HEK293 (cell line): Measurements from ENCODE around the gene HIRA.

Experiments used
- CTCF ChIP-seq: fragments of 450-650 bp; formaldehyde crosslinking; IDR thresholded peaks from 2 replicates; pipeline ENCODE4 v1.5.1; 2016; ENCODE audit warnings: missing biosample characterization, missing genetic modification characterization
- REST ChIP-seq: fragments of 450-650 bp; formaldehyde crosslinking; IDR thresholded peaks from 2 replicates; pipeline ENCODE4 v1.5.1; 2016; ENCODE audit warnings: missing biosample characterization, missing genetic modification characterization
- ZNF311 ChIP-seq: fragments of 450-650 bp; formaldehyde crosslinking; IDR thresholded peaks from 2 replicates; pipeline ENCODE4 v1.5.1; 2017; ENCODE audit warnings: missing biosample characterization, missing genetic modification characterization, borderline replicate concordance
- ZNF48 ChIP-seq: fragments of 450-650 bp; formaldehyde crosslinking; IDR thresholded peaks from 2 replicates; pipeline ENCODE4 v1.5.1; 2016; ENCODE audit warnings: missing biosample characterization, missing genetic modification characterization
- ZNF521 ChIP-seq: fragments of 450-650 bp; formaldehyde crosslinking; IDR thresholded peaks from 2 replicates; pipeline ENCODE4 v1.5.1; 2017; ENCODE audit warnings: missing biosample characterization, mild to moderate bottlenecking, missing genetic modification characterization

GRCh38 chr22:19287889-19288288 lies 143.6 kb downstream of the HIRA start:
- TF ChIP-seq ZNF521 (tag by site-specific recombination), result no peak
- no peak for TF ChIP-seq ZNF311 (tag by site-specific recombination)
- no peak for TF ChIP-seq CTCF
- no peak for TF ChIP-seq ZNF48 (tag by site-specific recombination)
- no peak for TF ChIP-seq REST (tag by site-specific recombination)
